ENCODE data around the gene KRT34. TPM values are rescaled to one million over a fixed set of nuclear protein-coding genes. Genes with fewer than 3 reads are reported as not detected.
A peak's percentile ranks its signal among the peaks of the same experiment; 100 is the strongest.

KRT34 gene
- polyA plus RNA-seq, 3 donors: not detected

GRCh38 chr17:41403404-41404023 is 21.4 kb upstream of the KRT34 start:
- intact Hi-C loops (cut with micrococcal nuclease): no loop called here
- H3K27ac ChIP-seq (ENCODE audit: low read depth in 1 of 2, low read length in 2 of 2): no peak overlapping the region
- H3K36me3 ChIP-seq (replicated peaks in 1 of 2; ENCODE audit: control insufficient read depth in 1 of 2, insufficient read depth in 2 of 2, low read length in 2 of 2): no peaks in the 10 kb centered on the region
- H3K9me3 ChIP-seq (replicated peaks in 1 of 2; ENCODE audit: control insufficient read depth in 1 of 2, insufficient read depth in 1 of 2, low read length in 2 of 2): no peaks in the 10 kb centered on the region
- Mint-ChIP-seq H3K36me3 (no peaks in the 10 kb centered on the region), H3K4me1 (peaks cover 9% of the 10 kb centered on the region), H3K27ac (no peak overlapping the region), H3K27me3 (ENCODE audit: low read depth in 3 of 3) (peaks cover 3 to 8% (median 8%) of the 10 kb centered on the region in 3 donors), H3K4me3 (no peak overlapping the region), H3K9me3 (no peaks in the 10 kb centered on the region)
- H2AFZ ChIP-seq (ENCODE audit: insufficient read depth, low read depth, low read length, poor library complexity, severe bottlenecking): no peak overlapping the region
- WGBS (ENCODE audit: insufficient coverage): 100% methylated on average over 1 of the region's 4 CpGs
- DNase-seq: no peak
- no peak for TF ChIP-seq CTCF (IDR thresholded peaks at IDR 0.05)
- H3K79me2 ChIP-seq (ENCODE audit: insufficient read depth, low read length): no peaks in the 10 kb centered on the region
- no peaks in the 10 kb centered on the region for H4K20me1 ChIP-seq (ENCODE audit: insufficient read depth, low read length)
- H3K4me3 ChIP-seq (replicated peaks in 1 of 3; ENCODE audit: low read depth in 2 of 3, low read length in 3 of 3): no peak overlapping the region
- H3K27me3 ChIP-seq (ENCODE audit: control insufficient read depth in 2 of 2, insufficient read depth in 2 of 2, low read length in 2 of 2): no peaks in the 10 kb centered on the region
- no peak overlapping the region for H3K9ac ChIP-seq (ENCODE audit: insufficient read depth, low read length, poor library complexity, severe bottlenecking)
- peaks cover 0 to 6% of the 10 kb centered on the region in 2 donors for H3K4me1 ChIP-seq (ENCODE audit: control insufficient read depth in 1 of 2, insufficient read depth in 2 of 2, low read length in 2 of 2)
- no peak overlapping the region for H3K4me2 ChIP-seq (replicated peaks; ENCODE audit: extremely low read depth, low read length, poor library complexity, severe bottlenecking)

GRCh38 chr17:41402161-41402560 is 20.1 kb upstream of the KRT34 start:
- 100% methylated on average over 4 of the region's 5 CpGs for WGBS (ENCODE audit: insufficient coverage)
- H3K27me3 ChIP-seq (ENCODE audit: control insufficient read depth in 2 of 2, insufficient read depth in 2 of 2, low read length in 2 of 2): no peaks in the 10 kb centered on the region
- H3K4me1 ChIP-seq (ENCODE audit: control insufficient read depth in 1 of 2, insufficient read depth in 2 of 2, low read length in 2 of 2): peaks cover 0 to 6% of the 10 kb centered on the region in 2 donors
- TF ChIP-seq CTCF (IDR thresholded peaks at IDR 0.05): no peak
- H3K4me3 Mint-ChIP-seq: no peak overlapping the region
- H3K27ac ChIP-seq (ENCODE audit: low read depth in 1 of 2, low read length in 2 of 2): no peak overlapping the region
- H3K27me3 Mint-ChIP-seq (ENCODE audit: low read depth in 3 of 3): peaks cover 3 to 12% (median 4%) of the 10 kb centered on the region in 3 donors
- peaks cover 9% of the 10 kb centered on the region for H3K4me1 Mint-ChIP-seq
- no peaks in the 10 kb centered on the region for H3K9me3 Mint-ChIP-seq
- H3K9me3 ChIP-seq (replicated peaks in 1 of 2; ENCODE audit: control insufficient read depth in 1 of 2, insufficient read depth in 1 of 2, low read length in 2 of 2): no peaks in the 10 kb centered on the region
- no peak for DNase-seq
- no peaks in the 10 kb centered on the region for H3K36me3 ChIP-seq (replicated peaks in 1 of 2; ENCODE audit: control insufficient read depth in 1 of 2, insufficient read depth in 2 of 2, low read length in 2 of 2)
- no peaks in the 10 kb centered on the region for H4K20me1 ChIP-seq (ENCODE audit: insufficient read depth, low read length)
- peak overlapping the region in 1 of 7 donors; percentile 50 for H3K27ac Mint-ChIP-seq
- intact Hi-C loops (cut with micrococcal nuclease): no loop called here
- H3K4me2 ChIP-seq (replicated peaks; ENCODE audit: extremely low read depth, low read length, poor library complexity, severe bottlenecking): no peak overlapping the region
- no peak overlapping the region for H2AFZ ChIP-seq (ENCODE audit: insufficient read depth, low read depth, low read length, poor library complexity, severe bottlenecking)
- H3K79me2 ChIP-seq (ENCODE audit: insufficient read depth, low read length): no peaks in the 10 kb centered on the region
- H3K36me3 Mint-ChIP-seq: no peaks in the 10 kb centered on the region
- no peak overlapping the region for H3K9ac ChIP-seq (ENCODE audit: insufficient read depth, low read length, poor library complexity, severe bottlenecking)
- no peak overlapping the region for H3K4me3 ChIP-seq (replicated peaks in 1 of 3; ENCODE audit: low read depth in 2 of 3, low read length in 3 of 3)

Measured in CD14-positive monocyte (primary cell).